SU-DHL-6 (cell line): ENCODE results near the gene POLR2J.

ENCODE experiments used
- H2AFZ ChIP-seq: fragments of 200-600 bp; sonication (generic); 2 replicates; pipeline ENCODE4 v1.6.1; 2014; ENCODE audit warnings: low read depth, mild to moderate bottlenecking, moderate library complexity, mixed read lengths, antibody characterized with exemption, low read length; ENCODE audit not compliant: severe bottlenecking
- H3F3A ChIP-seq: fragments of 200-600 bp; shearing (Covaris generic); 2 replicates; pipeline ENCODE4 v1.6.0; 2016; ENCODE audit warnings: antibody characterized with exemption, mild to moderate bottlenecking; ENCODE audit not compliant: insufficient read depth
- H3K27ac ChIP-seq: fragments of 200-600 bp; sonication (generic); 2 replicates; pipeline ENCODE4 v1.5.1; 2016; ENCODE audit warnings: low read depth, mild to moderate bottlenecking, low read length, moderate library complexity, mixed read lengths
- H3K27me3 ChIP-seq: fragments of 200-600 bp; sonication (generic), shearing (Covaris generic); 2 replicates; pipeline ENCODE4 v1.6.0; 2014; ENCODE audit warnings: mild to moderate bottlenecking, low read length
- H3K36me3 ChIP-seq: fragments of 200-600 bp; sonication (generic); 2 replicates; pipeline ENCODE4 v1.6.1; 2014; ENCODE audit warnings: mild to moderate bottlenecking, low read length, mixed read lengths
- H3K4me2 ChIP-seq: fragments of 300-600, 200-600 bp; shearing (Covaris generic), sonication (generic); 2 replicates; pipeline ENCODE4 v1.6.0; 2014; ENCODE audit warnings: low read length, low read depth, mild to moderate bottlenecking; ENCODE audit not compliant: poor library complexity, severe bottlenecking
- H3K4me3 ChIP-seq: fragments of 200-600 bp; sonication (generic); 2 replicates; pipeline ENCODE4 v1.5.1; 2014; ENCODE audit warnings: antibody characterized with exemption, low read length, mild to moderate bottlenecking, mixed read lengths; ENCODE audit not compliant: insufficient read depth, poor library complexity, severe bottlenecking
- H3K79me2 ChIP-seq: fragments of 200-600 bp; sonication (generic); 2 replicates; pipeline ENCODE4 v1.6.1; 2014; ENCODE audit warnings: mild to moderate bottlenecking, low read length, moderate library complexity; ENCODE audit not compliant: insufficient read depth
- H3K9ac ChIP-seq: fragments of 200-600 bp; sonication (generic); 2 replicates; pipeline ENCODE4 v1.7.0; 2014; ENCODE audit warnings: mild to moderate bottlenecking, low read length
- H3K9me2 ChIP-seq: fragments of 200-600 bp; sonication (generic); replicated peaks from 2 replicates; pipeline ENCODE4 v1.6.1; 2014; ENCODE audit warnings: low read length; ENCODE audit not compliant: insufficient read depth
- H3K9me3 ChIP-seq: fragments of 200-600 bp; sonication (generic); 2 replicates; pipeline ENCODE4 v1.6.1; 2014; ENCODE audit warnings: low read length, mixed read lengths; ENCODE audit not compliant: insufficient read depth
- H4K20me1 ChIP-seq: fragments of 200-600 bp; sonication (generic); 2 replicates; pipeline ENCODE4 v1.6.1; 2014; ENCODE audit warnings: low read depth, mild to moderate bottlenecking, antibody characterized with exemption, low read length, moderate library complexity, mixed read lengths
- CTCF ChIP-seq: fragments of 200-600 bp; sonication (generic); IDR thresholded peaks from one replicate; pipeline ENCODE4 v1.5.1; 2017; ENCODE audit warnings: antibody characterized with exemption, mild to moderate bottlenecking, low read length, moderate library complexity; ENCODE audit not compliant: insufficient read depth, poor library complexity, severe bottlenecking
- EZH2phosphoT487 ChIP-seq: fragments of 200-600 bp; sonication (generic), shearing (Covaris generic); conservative IDR thresholded peaks from 2 replicates; pipeline ENCODE4 v1.6.1; 2018; ENCODE audit warnings: mild to moderate bottlenecking, antibody characterized with exemption, low read length, moderate library complexity, mixed read lengths

POLR2J gene

GRCh38 chr7:102424129-102424551 lies 54.6 kb downstream of the POLR2J start:
- no peaks in the 10 kb centered on the region for H3K9me3 ChIP-seq

More at GRCh38 chr7:102424129-102424551, 54.6 kb downstream of the POLR2J start:
- H3K9ac ChIP-seq: peak overlapping the region; percentile 64
- H3K36me3 ChIP-seq: peaks cover 4% of the 10 kb centered on the region; the same call in 1 of the 2 replicates
- no peaks in the 10 kb centered on the region for H3K9me2 ChIP-seq
- no peak overlapping the region for H2AFZ ChIP-seq
- H3K27ac ChIP-seq: peak overlapping the region; percentile 97
- no peak overlapping the region for H3K4me3 ChIP-seq
- peaks cover 74% of the 10 kb centered on the region for H3F3A ChIP-seq
- peak overlapping the region; percentile 70 for H3K4me2 ChIP-seq
- no peaks in the 10 kb centered on the region for H3K79me2 ChIP-seq
- no peaks in the 10 kb centered on the region for H3K27me3 ChIP-seq
- TF ChIP-seq EZH2phosphoT487: no peak
- no peak for TF ChIP-seq CTCF
- no peaks in the 10 kb centered on the region for H4K20me1 ChIP-seq
